ENCODE measurements around the gene SHLD2. TPM values are rescaled to one million over a fixed set of nuclear protein-coding genes. Genes with fewer than 3 reads are reported as not detected.

The SHLD2 gene
- total RNA-seq, result 10 to 100 TPM; 16.7 to 32.3 (median 26.8) TPM
- 10 to 100 TPM; 11.5 to 13.5 TPM for polyA plus RNA-seq
- long read RNA-seq, donor 1, partial matches to known transcripts, result 10 of 20 reads
- long read RNA-seq, donor 1, other reads (novel, unspliced or antisense), result 8 of 20 reads
- long read RNA-seq, donor 2, transcript SHLD2-202 (10 exons, 3,614 nt), result major isoform, 8 of 17 reads
- long read RNA-seq, donor 2, partial matches to known transcripts, result 9 of 17 reads
- long read RNA-seq, donor 2, other reads (novel, unspliced or antisense), result 0 of 17 reads
- long read RNA-seq, donor 3, transcript SHLD2-201 (9 exons, 3,402 nt), result minor isoform, 6 of 38 reads
- long read RNA-seq, donor 3, transcript SHLD2-202 (10 exons, 3,614 nt), result major isoform, 17 of 38 reads
- long read RNA-seq, donor 3, partial matches to known transcripts, result 5 of 38 reads
- long read RNA-seq, donor 3, other reads (novel, unspliced or antisense), result 10 of 38 reads

- TF ChIP-seq POLR2A (IDR thresholded peaks at IDR 0.05), result peak; percentile 75
- TF ChIP-seq CTCF (IDR thresholded peaks at IDR 0.05), result no peak
- Histone ChIP-seq H3K4me1 (ENCODE audit: insufficient read depth) (peaks cover 6% of the 10 kb centered on the region), H3K9me3 (no peaks in the 10 kb centered on the region), H3K4me3 (peak within 1 kb of the TSS; percentile 83), H3K27ac (peak within 1 kb of the TSS; percentile 94 to 96), H3K27me3 (no peaks in the 10 kb centered on the region), H3K36me3 (no peaks in the 10 kb centered on the region)
- intact Hi-C loops (cut with DNase I), result loop anchor here in 2 of 4 donors (5.0 to 10.0 kb wide), 3 partner anchors 122 to 160 kb away; partner anchors contain the start of gene ADIRF (in 1 of the 2)
- WGBS, 3 donors, result 0 to 1% (median 1%) methylated on average over 13 to 110 of the region's 111 CpGs
- DNase-seq, result peak; percentile 79 to 88 (median 87)
Observed at GRCh38 chr10:87094373-87095235, at the start of gene SHLD2, which contains the start of gene GLUD1. Gene SHLD2, plus strand, starts transcription at chr10:87095206. Its CDS starts 56,149 bp downstream, at chr10:87151355. Gene GLUD1, minus strand, starts transcription at chr10:87094843. Its CDS starts 74 bp downstream, at chr10:87094769.

GRCh38 chr10:87045434-87045938 lies 49.5 kb upstream of the SHLD2 start:
- TF ChIP-seq POLR2A (IDR thresholded peaks at IDR 0.05) (no peak), EP300 (IDR thresholded peaks at IDR 0.05) (no peak), CTCF (IDR thresholded peaks at IDR 0.05) (no peak)
- no peak overlapping the region for H3K27ac ChIP-seq
- H3K4me3 ChIP-seq, result no peak overlapping the region
- 82 to 99% (median 98%) methylated on average over 6 of the region's 6 CpGs for WGBS, 3 donors
- no peaks in the 10 kb centered on the region for H3K27me3 ChIP-seq
- no peaks in the 10 kb centered on the region for H3K36me3 ChIP-seq
- no peaks in the 10 kb centered on the region for H3K9me3 ChIP-seq
- DNase-seq, result no peak
- intact Hi-C loops (cut with DNase I), result no loop called here
- H3K4me1 ChIP-seq (ENCODE audit: insufficient read depth), result no peaks in the 10 kb centered on the region

- TF ChIP-seq EP300 (IDR thresholded peaks at IDR 0.05), result no peak
- no peak for TF ChIP-seq CTCF (IDR thresholded peaks at IDR 0.05)
- no peak for TF ChIP-seq POLR2A (IDR thresholded peaks at IDR 0.05)
- Histone ChIP-seq H3K4me1 (ENCODE audit: insufficient read depth) (peaks cover 3% of the 10 kb centered on the region), H3K27me3 (no peaks in the 10 kb centered on the region), H3K4me3 (no peak overlapping the region), H3K36me3 (no peaks in the 10 kb centered on the region), H3K9me3 (no peaks in the 10 kb centered on the region), H3K27ac (no peak overlapping the region)
- WGBS, 3 donors, result 29 to 41% (median 33%) methylated on average over 3 of the region's 3 CpGs
- peak in 2 of 5 donors; percentile 21 to 46 for DNase-seq
- intact Hi-C loops (cut with DNase I), result no loop called here
Observed at GRCh38 chr10:87053111-87053510, 41.9 kb upstream of the SHLD2 start.

- TF ChIP-seq EP300 (IDR thresholded peaks at IDR 0.05) (no peak), POLR2A (IDR thresholded peaks at IDR 0.05) (no peak), CTCF (IDR thresholded peaks at IDR 0.05) (no peak)
- Histone ChIP-seq H3K4me1 (ENCODE audit: insufficient read depth) (peaks cover 3% of the 10 kb centered on the region), H3K4me3 (no peak overlapping the region), H3K27me3 (no peaks in the 10 kb centered on the region), H3K27ac (no peak overlapping the region), H3K9me3 (no peaks in the 10 kb centered on the region), H3K36me3 (no peaks in the 10 kb centered on the region)
- intact Hi-C loops (cut with DNase I), result no loop called here
- 96% methylated on average over 7 of the region's 7 CpGs for WGBS, 3 donors
- DNase-seq, result no peak
Observed at GRCh38 chr10:87053577-87054181, 41.3 kb upstream of the SHLD2 start.

All from ovary (tissue), 10 donors.